ENCODE measurements around the gene B4GALT2.

B4GALT2 gene

DNA sequence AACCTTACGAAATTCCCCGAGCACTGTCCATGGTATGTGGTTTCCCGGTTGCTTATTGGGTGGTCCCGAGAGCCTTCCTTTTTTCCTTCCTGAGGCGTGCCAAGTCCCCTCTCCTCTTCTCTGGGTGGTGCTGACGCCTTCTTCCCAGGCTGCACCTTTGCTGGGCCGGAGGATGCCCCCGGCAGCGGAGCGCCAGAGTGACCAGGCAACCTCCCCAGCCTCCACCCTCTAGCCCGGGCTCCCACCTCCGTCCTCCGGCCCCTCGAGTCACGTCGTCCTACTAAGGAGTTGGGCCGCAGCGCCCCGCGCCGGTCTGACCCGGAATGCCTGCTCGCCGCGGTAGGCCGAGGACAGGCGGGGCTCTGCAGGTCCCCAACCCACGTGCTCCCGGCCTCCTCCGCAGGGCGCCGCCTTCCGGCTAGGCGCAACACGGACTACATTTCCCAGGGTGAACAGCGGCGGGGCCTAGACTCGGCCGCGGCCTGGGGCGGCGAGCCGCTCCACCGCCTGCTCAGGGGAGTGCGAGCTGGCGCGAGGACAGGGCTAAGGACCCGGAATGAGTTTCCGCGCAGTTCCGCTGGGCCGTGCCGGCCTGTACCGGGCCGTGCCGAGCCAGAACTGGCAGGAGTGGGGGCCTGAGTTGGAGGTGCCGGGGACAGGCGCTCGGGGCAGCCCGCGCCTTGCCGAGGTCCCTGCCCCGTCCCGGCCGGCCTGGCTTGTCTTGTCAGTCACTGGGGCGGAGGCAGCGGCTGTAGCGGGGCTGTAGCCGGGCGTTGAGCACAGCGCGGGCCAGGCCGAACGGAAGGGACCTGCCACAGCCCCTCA lies 32.6 kb upstream of the B4GALT2 start, which contains the start of gene IPO13:
TSS of gene IPO13 (plus strand) at position 715 of the 825 bp plus-strand sequence. CDS start 651 bp downstream, outside the sequence.
- peak; percentile 55 for DNase-seq (ENCODE audit: low read depth)

DNA sequence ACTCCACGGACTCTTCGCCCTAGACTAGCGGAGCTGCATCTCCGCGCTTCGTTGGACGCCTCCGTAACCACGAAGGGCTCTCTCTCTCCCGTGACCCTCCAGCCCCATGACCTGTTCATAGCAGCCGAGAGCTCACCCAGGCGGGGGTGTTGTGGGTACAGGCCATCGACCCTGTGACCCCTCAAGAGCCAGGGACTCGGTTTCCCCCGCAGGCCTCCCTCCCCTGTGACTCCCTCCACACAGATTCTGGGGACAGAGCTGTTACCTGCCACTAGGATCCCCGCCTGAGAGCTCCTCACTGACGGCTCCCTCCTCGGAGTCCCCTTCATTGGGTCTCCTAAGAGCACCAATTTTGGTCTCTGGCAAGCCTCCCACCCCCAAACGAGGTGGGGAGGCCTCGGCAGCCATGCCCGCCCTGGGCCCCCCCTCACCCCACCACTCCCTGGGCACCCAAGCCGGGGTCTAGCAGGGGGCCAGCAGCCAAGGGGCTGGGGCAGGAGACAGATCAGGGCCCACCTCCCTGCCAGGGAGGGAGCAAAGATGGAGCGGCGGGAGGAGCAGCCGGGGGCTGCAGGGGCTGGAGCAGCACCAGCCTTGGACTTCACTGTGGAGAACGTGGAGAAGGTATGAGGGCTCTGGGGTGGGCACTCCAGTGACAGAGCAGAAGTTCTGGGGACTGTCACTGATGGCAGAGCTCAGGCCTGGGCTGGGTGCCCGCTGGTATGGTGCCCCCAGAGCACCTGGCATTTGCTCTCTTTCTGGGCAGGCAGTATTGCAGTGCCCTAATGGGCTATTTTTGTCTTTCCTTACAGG lies 31.7 kb upstream of the B4GALT2 start:
- no peak for DNase-seq (ENCODE audit: low read depth)

DNA sequence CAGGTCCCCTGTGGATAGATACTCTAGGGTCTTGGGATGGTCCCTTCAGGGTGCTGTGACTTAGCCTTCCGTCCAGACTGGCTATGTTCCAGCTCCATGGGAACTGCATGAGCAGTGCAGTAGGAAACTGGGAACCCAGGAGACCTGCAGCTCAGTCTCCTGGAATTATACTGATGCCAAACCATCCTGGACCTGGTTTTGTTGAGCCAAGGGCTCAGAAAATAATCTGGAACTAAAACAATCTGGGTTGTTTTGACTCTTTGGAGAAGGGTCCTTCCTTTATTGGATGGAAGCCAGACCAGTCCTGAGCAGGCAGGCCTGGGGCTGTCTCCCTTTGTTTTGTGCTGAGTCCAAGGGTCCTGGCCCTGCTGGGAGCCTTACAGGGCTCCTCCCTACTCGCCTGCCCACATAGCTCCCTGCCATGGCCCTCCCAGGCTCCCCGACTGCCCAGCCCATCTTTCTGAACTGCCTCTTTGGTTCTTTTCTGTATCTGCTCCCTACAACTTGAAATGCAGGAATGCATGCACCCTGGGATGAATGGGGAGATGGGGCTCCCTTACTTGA lies 31.1 kb upstream of the B4GALT2 start:
- no peak for DNase-seq (ENCODE audit: low read depth)

DNA sequence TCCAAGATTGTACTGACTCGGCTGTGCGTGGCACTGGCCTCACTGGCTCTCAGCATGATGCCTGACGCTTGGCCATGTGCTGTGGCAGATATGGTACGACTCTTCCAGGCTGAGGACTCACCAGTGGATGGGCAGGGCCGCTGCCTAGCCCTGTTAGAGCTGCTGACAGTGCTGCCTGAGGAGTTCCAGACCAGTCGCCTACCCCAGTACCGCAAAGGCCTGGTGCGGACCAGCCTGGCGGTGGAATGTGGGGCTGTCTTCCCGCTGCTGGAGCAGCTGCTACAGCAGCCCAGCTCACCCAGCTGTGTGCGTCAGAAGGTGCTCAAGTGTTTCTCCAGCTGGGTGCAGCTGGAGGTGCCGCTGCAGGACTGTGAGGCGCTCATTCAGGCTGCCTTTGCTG lies 29.3 kb upstream of the B4GALT2 start:
- DNase-seq (ENCODE audit: low read depth) = no peak

DNA sequence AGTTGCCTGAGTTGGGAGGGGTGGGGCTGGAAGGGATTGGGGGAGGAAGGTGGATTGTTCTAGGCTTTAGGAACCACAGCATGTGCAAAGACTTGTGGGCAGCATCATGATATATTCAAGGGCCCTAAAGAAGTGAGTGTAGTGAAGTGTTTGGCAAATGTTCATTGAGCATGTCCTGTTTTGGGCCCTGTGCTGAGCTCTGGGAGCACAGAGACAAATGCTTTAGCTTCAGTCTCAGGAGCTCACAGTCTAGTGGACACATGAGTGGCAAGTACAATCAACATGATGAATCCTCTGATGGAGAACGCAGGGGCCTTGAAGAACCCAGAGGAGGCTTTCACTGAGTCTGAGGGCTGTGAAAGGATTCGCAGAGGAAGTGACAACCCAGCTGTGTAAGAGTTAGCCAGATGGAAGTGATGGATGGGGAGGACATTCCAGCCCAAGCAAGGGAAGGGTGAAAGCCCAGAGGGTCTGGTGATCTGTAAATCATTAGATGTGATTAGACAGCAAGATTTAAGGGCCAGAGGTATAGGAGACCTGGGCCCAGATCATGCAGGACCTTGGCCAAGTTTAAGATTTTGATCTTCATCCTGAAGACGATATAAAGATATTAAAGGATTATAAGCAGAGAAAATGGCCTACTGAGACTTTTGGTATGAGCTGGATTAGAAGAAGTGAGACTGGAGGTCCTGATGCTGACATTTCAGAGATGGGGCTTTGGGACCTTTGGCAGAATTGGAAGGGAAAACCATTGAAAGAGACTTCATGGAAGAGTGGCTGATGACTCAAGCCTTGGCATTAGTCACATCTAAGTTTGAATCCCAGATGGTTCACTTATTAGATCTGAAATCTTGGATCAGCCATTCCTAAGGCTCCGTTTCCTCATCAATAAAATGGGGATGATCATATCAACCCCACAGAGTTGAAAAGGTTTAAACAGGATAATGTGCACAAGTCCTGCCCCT lies 27.7 kb upstream of the B4GALT2 start:
- no peak for DNase-seq (ENCODE audit: low read depth)

DNA sequence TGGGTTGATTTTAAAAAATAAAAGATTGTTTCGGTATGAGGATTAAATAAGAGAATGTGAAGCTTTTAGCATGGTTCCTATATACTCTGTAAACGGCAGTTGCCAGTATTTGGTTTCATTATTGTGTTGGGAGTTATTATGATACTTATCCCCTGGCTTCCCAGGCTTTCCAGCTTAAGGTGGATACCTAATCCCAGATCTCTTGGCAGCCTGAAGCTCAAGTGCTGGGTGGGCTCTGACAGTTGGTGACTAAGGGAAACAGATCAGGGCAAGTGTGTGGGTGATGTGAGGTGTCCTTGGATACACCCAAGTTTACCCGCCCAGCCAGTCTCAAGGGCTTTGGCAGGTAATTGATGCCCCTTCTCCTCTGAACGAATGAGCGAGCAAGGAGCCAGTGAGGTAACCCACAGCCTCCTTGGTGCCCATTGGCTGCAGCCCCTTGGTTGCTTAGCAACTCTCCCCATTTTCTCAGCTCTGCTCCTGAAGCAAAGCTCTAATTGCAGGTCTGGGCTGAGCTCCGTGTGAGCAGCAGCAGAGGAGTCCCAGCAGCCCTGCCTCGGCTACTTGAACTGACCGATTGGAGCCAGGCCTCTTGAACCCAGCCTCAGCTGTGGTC lies 26.2 kb upstream of the B4GALT2 start:
- no peak for DNase-seq (ENCODE audit: low read depth)

DNA sequence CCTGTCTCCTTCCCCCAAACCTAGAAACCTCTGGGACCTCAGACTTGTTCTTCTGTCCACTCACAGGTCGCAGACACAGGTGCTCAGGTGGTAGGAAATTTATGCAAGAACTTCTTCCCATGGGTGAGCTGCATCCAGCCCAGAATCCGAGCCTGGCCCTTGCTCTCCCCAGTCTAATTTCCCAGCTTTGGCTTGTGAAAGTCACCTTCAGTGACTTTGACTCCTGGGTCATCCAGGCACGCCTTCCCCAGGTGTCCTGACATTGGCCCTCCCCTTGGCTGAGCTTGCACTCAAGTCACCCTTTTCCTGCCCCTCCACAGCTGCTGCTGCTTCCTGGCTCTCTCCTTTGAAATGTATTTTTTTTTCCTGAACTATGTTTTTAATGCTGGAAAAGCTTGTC lies 25.6 kb upstream of the B4GALT2 start:
- DNase-seq (ENCODE audit: low read depth) = no peak

DNA sequence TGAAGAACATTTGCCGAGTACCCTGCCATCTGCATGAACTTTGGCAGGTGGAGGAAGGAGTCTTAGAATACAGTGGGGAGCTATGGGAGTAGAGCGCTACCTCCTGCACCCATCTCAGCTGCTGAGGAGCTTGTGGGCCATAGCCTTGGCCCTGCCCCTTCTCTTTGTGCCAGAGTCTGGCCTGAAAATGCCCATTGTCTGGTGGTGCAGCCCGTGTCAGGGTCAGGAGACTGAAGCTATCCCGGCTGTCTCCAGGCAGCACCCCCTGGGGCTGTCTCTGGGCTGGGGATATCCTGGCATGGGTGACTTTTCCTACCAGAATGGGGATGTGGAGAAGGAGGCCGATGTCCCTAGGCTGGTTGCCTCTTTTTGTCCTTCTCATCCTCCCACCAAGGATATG lies 25.0 kb upstream of the B4GALT2 start:
- DNase-seq (ENCODE audit: low read depth) = no peak

DNA sequence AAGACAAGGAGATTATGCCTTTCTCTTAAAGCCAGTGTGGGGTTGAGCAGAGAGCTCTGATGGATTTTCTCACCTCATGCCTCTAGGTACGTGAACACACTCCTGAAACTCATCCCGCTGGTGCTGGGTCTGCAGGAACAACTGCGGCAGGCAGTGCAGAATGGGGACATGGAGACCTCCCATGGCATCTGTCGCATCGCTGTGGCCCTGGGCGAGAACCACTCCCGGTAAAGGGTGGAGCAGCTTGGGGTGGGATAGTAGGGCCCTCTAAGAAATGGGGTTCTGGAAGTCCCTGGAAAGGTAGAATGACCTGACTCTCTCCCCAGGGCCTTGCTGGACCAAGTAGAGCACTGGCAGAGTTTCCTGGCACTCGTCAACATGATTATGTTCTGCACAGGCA lies 22.8 kb upstream of the B4GALT2 start:
- DNase-seq (ENCODE audit: low read depth) = no peak

DNA sequence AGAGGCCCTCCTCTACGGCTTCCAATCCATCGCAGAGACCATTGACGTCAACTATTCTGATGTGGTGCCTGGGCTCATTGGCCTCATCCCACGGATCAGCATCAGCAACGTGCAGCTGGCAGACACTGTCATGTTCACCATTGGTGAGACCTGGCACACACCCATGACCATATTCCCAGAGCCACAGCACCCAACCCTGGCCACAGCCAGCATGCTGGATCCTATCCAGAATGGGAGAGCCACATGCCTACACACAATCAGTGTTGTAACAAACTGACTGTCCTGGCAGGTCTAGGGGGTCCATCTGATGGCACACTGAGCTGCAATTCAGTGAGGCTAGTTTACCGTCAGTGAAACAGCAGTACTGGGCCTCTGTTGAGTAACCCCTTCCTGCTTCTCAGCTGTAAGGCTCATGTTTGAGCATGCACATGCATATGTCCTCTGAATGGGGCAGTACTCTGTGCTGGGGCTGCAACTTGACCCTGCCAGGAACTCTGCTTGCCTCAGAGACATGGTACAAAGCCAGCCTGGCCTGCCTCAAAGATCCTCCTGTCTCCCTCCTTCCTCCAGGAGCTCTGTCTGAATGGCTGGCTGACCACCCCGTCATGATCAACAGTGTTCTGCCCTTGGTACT lies 21.5 kb upstream of the B4GALT2 start:
- DNase-seq (ENCODE audit: low read depth) = no peak

DNA sequence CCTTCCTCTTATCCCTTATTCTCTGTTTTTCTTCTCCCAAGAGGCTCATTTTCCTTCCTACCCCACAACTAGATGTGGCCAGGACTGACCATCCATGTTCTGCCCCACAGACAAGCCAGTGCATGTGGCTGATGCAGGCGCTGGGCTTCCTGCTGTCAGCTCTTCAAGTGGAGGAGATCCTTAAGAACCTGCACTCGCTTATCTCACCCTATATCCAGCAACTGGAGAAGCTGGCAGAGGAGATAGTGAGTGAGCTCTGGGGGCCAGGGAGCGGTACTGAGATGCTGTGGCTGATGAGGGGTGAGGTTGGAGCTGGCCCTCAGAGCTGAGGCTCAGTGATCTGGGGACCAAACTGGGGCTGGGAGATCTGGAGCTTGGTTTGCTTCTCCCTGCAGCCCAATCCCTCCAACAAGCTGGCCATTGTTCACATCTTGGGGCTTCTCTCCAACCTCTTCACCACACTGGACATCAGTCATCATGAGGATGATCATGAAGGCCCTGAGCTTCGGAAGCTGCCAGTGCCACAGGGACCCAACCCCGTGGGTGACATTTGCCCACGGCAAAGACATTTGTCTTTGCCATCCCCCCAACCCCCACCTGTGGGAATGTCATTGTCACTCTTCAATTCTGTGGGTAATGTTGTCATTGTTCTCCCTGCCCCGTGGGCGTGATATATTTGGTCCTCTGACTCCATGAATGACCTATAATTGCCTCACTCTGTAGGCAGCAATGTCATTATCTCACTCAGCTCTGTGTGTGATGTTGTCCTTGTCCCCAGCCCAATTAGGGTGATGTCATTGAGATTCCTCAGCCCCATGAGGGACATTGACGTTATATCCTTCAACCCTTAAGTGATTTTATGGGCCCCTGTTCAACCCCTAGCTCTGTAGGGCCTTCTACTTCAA lies 20.4 kb upstream of the B4GALT2 start:
- DNase-seq (ENCODE audit: low read depth) = no peak

DNA sequence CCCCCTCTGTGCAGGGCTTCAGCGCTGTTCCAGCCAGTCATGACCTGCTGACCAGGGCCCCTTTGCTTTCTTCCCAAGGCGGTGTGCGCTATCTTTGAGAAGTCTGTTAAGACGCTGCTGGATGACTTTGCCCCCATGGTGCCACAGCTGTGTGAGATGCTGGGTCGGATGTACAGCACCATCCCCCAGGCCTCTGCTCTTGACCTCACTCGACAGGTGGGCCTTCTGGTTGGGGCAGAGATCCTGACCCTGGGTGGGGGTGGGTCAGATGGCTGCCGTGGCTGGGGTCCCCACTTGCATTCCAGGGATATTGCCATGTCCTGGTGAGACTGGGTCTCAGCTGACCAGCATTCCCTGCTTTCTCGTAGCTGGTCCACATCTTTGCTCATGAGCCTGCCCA lies 18.2 kb upstream of the B4GALT2 start:
- no peak for DNase-seq (ENCODE audit: low read depth)

DNA sequence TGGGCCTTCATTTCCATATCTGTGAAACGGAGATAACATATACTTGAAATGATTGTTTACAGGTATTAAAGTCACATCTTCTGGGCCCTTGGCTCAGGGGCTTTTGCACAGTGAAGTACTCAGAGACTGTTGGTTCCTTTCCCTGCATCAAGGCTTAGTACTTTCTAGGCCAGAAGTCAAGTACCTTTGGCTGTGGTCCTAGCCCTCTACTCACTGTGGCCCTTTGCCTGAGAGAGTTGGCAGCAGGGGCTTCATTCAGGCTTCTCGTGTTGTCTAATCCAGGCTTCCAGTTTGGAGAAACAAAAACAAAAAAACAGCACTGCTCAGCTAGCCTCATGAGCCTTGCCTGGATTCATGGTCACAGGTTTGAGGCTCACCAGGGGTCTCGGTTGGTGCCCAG lies 17.3 kb upstream of the B4GALT2 start:
- DNase-seq (ENCODE audit: low read depth) = no peak

DNA sequence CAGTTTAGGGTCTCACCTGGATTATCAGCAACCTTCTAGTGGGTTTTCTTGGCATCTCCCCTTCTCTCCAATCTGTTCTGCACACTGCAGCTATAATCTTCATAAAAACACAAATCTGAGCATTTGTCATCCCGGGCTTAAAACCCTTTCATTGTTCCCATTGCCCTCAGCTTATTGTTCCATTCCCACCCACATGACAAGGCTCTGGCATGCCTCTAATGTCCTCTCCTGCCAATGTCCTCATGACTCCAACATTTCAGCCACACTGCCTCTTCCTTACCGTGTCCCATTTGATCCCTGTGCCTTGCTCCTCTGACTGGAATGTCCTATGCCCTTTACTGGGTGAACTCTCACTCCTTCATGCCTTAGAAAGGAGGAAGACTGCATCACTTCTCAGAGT lies 16.7 kb upstream of the B4GALT2 start:
- DNase-seq (ENCODE audit: low read depth) = no peak

DNA sequence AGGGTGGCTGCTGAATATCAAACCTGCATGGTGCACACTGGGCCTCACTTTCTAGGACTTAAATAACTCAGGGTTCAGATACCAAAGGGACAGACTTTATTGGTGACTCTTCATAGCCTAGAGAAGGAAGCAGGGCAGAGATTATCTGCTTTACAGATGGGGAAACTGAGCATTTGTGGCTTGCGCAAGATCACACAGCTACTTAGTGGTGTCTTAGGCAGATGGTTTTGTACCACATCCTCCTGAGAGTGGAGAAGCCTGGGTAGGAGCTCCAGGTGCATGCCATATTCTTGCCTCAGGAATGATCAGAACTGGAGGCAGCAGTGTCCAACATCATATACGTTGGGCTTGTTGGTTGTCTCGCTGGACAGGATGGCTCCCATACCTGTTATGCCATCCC lies 16.0 kb upstream of the B4GALT2 start:
- DNase-seq (ENCODE audit: low read depth) = no peak

DNA sequence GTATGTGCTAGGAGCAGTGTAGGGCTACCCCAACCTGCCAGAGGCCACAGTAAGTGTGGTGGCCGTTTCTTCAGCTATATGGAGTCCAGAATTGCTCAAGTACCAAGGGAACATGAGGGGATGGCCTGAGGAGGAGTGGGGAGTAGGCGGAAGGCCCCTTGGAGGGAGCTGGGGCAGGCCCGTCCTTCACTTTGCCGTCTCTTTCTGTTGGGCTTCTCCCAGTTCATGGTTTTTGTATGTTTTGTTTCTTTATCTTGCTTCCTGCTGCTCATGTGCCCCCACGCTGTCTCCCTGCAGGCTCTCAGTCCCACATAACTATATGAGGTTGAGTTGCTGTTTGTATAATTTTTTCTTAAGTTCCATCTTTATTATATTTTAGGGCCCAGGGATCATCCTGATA lies 15.1 kb upstream of the B4GALT2 start:
- DNase-seq (ENCODE audit: low read depth) = no peak

DNA sequence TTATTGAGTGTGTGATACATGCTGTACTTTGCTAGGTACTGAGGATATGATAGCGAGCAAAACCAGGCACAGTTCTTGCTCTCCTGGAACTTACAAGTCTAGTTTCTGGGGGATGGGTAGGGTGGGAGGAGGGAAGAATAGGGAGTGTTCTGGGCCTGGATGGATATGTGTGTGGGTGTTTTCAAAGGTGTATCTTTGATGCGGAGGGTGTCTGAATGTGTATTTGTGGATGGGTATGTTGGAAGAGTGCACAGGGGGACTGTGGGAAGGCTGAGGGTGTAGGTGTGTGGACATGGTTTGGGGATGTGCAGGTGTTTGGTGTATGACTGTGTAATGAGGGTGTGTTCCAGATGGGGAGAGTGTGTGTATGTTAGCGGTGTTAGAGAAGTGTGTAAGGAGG lies 13.7 kb upstream of the B4GALT2 start:
- DNase-seq (ENCODE audit: low read depth) = no peak

DNA sequence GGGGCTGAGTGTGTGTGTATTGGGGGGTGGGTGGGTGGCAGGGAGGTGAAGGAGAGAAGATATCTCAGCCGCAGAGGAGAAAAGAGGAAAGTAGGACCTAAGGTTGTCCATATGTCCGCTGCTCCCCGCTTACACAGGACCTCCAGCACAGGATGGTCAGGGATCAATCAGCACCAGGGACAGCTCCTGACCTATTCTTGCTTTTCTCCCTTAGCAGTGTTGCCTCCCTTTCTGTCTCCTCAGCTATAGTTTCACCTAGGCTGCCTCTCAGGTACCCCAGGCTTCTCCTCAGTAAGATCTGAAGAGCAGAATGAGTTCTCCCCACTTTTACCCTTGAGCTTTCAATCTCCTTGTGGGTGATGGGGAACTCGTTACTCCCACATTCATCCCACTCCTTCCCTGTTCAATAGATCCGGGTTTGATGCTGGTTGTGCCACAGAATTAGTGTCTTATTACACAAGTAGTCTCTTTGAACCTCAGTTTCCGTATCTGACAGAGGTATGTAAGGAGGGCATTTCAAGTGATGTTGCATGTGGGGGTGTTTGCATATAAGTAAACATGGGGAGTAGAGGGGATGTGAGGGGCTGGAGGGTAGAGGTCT lies 10.6 kb upstream of the B4GALT2 start:
- no peak for DNase-seq (ENCODE audit: low read depth)

DNA sequence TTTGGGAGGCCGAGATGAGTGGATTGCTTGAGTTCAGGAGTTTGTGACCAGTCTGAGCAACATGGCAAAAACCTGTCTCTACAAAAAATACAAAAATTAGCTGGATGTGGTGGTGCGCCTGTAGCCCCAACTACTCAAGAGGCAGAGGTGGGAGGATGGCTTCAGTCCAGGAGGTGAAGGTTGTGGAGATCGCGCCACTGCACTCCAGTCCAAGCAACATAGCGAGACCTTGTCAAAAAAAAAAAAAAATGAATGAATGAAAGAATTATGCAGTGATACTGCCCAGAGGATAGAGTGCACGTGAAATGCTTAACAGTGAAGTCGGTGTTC lies 9.6 kb upstream of the B4GALT2 start:
- no peak for DNase-seq (ENCODE audit: low read depth)

Measured in GM04503 (cell line).